ENCODE measurements around the gene PRKACG. TPM values are rescaled to one million over a fixed set of nuclear protein-coding genes. Genes with fewer than 3 reads are reported as not detected.

Gene PRKACG
- total RNA-seq, 2 donors from 2014 or later, result not detected

DNA sequence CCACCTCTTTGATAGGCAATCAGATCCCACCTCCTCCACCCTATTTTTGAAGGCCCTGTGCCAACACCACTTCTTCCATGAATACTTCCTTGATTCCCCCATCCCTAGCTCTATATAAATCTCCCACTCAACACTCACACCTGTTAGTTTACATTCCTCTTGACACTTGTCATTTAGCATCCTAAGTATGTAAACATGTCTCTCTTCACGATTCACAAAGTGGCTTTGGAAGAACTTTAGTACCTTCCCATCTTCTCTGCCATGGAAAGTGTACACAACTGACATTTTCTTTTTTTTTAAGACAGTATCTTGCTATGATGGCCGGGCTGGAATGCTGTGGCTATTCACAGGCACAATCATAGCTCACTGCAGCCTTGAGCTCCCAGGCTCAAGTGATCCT, 20.2 kb upstream of the PRKACG start:
- TF ChIP-seq, protein P1, sequence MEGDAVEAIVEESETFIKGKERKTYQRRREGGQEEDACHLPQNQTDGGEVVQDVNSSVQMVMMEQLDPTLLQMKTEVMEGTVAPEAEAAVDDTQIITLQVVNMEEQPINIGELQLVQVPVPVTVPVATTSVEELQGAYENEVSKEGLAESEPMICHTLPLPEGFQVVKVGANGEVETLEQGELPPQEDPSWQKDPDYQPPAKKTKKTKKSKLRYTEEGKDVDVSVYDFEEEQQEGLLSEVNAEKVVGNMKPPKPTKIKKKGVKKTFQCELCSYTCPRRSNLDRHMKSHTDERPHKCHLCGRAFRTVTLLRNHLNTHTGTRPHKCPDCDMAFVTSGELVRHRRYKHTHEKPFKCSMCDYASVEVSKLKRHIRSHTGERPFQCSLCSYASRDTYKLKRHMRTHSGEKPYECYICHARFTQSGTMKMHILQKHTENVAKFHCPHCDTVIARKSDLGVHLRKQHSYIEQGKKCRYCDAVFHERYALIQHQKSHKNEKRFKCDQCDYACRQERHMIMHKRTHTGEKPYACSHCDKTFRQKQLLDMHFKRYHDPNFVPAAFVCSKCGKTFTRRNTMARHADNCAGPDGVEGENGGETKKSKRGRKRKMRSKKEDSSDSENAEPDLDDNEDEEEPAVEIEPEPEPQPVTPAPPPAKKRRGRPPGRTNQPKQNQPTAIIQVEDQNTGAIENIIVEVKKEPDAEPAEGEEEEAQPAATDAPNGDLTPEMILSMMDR (IDR thresholded peaks at IDR 0.05), result no peak
- no peaks in the 10 kb centered on the region for H3K27me3 ChIP-seq (replicated peaks; ENCODE audit: insufficient read depth)
- no peaks in the 10 kb centered on the region for H3K36me3 ChIP-seq
- no peaks in the 10 kb centered on the region for H3K9me3 ChIP-seq
- ATAC-seq (ENCODE audit: insufficient number of reproducible peaks, low FRiP score, low read depth), result no peak
- H3K4me1 ChIP-seq (ENCODE audit: control insufficient read depth in 1 of 2, low read depth in 2 of 2), result peaks cover 8 to 12% of the 10 kb centered on the region in 2 donors
- H3K27ac ChIP-seq, result no peak overlapping the region
- no peak overlapping the region for H3K4me3 ChIP-seq
- no peak for DNase-seq (ENCODE audit: low spot score)

DNA sequence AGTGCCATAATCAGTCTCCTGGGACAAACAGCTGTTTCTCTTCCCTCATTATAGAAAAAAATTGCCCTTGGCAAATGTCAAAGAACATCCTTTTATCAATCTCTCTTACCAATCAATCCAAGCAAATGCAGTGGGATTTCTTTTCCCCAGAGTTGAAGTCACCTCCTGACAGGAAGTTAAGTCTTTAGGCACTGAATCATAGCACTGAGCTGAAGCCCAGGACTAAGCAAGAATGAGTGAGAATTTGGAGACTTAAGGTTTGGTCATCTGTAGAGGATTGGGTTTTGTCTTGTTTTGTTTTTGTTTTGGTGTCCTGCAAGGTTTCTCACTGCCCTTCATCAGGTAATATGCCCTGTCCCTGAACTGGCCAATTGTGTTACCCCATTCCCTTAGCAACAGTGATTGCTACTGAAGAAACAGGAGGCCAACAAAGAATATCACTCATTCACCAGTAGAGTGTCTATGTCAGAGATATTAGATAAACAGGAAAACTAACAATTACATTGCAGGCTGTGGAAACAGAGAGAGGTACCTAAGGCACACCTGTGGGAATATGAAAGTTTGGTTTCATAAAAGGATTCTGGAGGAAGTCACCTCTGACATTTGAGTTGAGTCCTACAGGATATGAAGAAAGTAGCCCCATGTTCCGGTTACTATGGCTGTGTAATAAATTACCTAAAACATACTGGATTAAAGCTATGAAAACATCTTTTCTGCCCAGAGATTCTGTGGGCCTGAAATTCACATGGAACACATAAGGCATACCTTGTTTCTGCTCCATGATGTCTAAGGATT, 17.1 kb upstream of the PRKACG start:
- Histone ChIP-seq H3K4me3 (no peak overlapping the region), H3K27me3 (replicated peaks; ENCODE audit: insufficient read depth) (no peaks in the 10 kb centered on the region), H3K36me3 (no peaks in the 10 kb centered on the region), H3K9me3 (no peaks in the 10 kb centered on the region), H3K4me1 (ENCODE audit: control insufficient read depth in 1 of 2, low read depth in 2 of 2) (peaks cover 3 to 5% of the 10 kb centered on the region in 2 donors), H3K27ac (no peak overlapping the region)
- ATAC-seq (ENCODE audit: insufficient number of reproducible peaks, low FRiP score, low read depth) (no peak), DNase-seq (ENCODE audit: low spot score) (no peak)
- TF ChIP-seq, protein P1 (IDR thresholded peaks at IDR 0.05), result no peak

DNA sequence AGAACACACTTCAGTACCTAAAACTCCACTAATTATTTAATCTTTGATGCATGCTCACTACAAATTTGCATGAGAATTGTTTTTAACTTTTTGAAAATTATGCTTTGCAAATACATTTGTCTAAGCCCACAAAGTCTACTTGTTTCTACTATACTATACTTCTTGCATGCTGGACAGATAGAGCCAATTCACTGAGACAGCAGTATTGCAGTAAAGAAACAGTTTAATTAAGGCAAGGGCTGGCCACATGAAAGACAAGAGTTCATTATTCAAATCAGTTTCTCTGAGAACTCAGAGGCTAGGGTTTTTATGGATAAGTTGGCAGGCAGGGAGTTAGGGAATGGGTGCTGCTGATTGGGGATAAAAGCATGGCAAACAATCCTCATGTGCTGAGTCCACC, 15.6 kb upstream of the PRKACG start:
- TF ChIP-seq, protein P1 (IDR thresholded peaks at IDR 0.05), result no peak
- Histone ChIP-seq H3K36me3 (no peaks in the 10 kb centered on the region), H3K27me3 (replicated peaks; ENCODE audit: insufficient read depth) (no peaks in the 10 kb centered on the region), H3K4me1 (ENCODE audit: control insufficient read depth in 1 of 2, low read depth in 2 of 2) (no peaks in the 10 kb centered on the region), H3K27ac (no peak overlapping the region), H3K4me3 (no peak overlapping the region), H3K9me3 (no peaks in the 10 kb centered on the region)
- no peak for ATAC-seq (ENCODE audit: insufficient number of reproducible peaks, low FRiP score, low read depth)
- no peak for DNase-seq (ENCODE audit: low spot score)

DNA sequence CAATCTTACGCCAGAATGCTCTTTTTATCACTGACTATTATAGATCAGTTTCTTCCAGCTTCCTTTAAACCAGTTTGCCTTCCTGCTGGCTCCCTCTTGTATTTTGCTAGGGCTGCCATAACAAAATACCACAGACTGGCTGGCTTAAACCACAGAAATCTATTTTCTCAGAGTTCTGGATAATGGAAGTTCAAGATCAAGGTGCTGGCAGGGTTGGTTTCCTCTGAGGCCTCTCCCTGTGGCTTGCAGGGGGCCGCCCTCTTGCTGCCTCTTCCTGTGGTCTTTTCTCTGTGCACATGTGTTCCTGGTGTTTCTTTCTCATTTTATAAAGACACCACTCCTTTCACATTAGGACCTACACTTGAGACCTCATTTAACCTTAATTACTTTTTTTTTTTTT, 14.8 kb upstream of the PRKACG start:
- no peak overlapping the region for H3K4me3 ChIP-seq
- H3K9me3 ChIP-seq, result no peaks in the 10 kb centered on the region
- H3K36me3 ChIP-seq, result no peaks in the 10 kb centered on the region
- H3K4me1 ChIP-seq (ENCODE audit: control insufficient read depth in 1 of 2, low read depth in 2 of 2), result no peaks in the 10 kb centered on the region
- TF ChIP-seq, protein P1 (IDR thresholded peaks at IDR 0.05), result no peak
- H3K27me3 ChIP-seq (replicated peaks; ENCODE audit: insufficient read depth), result no peaks in the 10 kb centered on the region
- DNase-seq (ENCODE audit: low spot score) (no peak), ATAC-seq (ENCODE audit: insufficient number of reproducible peaks, low FRiP score, low read depth) (no peak)
- no peak overlapping the region for H3K27ac ChIP-seq

DNA sequence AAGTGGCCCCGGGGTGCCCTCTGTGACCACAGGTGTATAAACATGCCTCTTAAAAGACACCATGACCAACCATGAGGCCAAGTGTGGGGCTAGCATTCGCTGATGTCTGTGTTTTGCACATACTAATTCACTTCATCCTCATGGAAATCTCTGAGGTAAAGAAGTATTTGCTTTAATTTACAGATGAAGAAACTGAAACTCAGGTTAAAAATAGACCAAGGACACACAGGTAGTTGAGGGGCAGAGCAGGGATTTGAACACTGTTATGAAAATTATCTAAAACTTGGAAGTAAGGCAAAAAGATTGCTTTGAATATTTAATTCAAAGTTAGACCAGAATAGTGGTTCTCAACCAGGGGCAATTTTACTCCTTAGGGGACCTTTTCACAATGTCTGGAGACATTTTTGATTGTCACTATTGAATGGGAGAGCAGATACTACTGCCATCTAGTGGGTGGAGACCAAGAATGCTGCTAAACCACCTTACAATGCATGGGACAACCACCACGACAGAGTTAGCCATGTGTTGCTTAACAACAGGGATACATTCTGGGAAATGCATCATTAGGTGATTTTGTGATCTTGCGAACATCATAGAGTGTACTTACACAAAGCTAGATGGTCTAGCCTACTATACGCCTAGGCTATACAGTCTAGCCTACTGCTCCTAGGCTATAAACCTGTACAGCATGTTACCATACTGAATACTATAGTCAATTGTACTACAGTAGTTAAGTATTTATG, 13.6 kb upstream of the PRKACG start:
- Histone ChIP-seq H3K9me3 (no peaks in the 10 kb centered on the region), H3K4me3 (no peak overlapping the region), H3K4me1 (ENCODE audit: control insufficient read depth in 1 of 2, low read depth in 2 of 2) (no peaks in the 10 kb centered on the region), H3K27me3 (replicated peaks; ENCODE audit: insufficient read depth) (no peaks in the 10 kb centered on the region), H3K36me3 (no peaks in the 10 kb centered on the region), H3K27ac (no peak overlapping the region)
- DNase-seq (ENCODE audit: low spot score) (no peak), ATAC-seq (ENCODE audit: insufficient number of reproducible peaks, low FRiP score, low read depth) (no peak)
- TF ChIP-seq, protein P1 (IDR thresholded peaks at IDR 0.05), result peak; percentile 59
